Neutrophil (primary cell): ENCODE measurements around the gene C16orf90.

ENCODE experiments used
- H3K27ac ChIP-seq: fragments of 200-600 bp; sonication (generic); 2 replicates; pipeline ENCODE4 v1.5.1; 2016; ENCODE audit warnings: mild to moderate bottlenecking, moderate library complexity
- H3K27me3 ChIP-seq: fragments of 200-600 bp; sonication (generic); 2 replicates; pipeline ENCODE4 v1.6.0; 2016; ENCODE audit warnings: mild to moderate bottlenecking
- H3K36me3 ChIP-seq: fragments of 200-600 bp; sonication (generic); 2 replicates; pipeline ENCODE4 v1.5.1; 2017
- H3K4me1 ChIP-seq, 2 experiments: fragments of 200-600 bp in 1 of 2; sonication (generic) in 1 of 2; 1 replicate in 1 of 2; 2 replicates in 1 of 2; pipeline versions ENCODE4 v1.5.1 to v1.6.1; 2013 to 2016; ENCODE audit warnings: low read depth in 1 of 2, low read length in 1 of 2, mild to moderate bottlenecking in 1 of 2, moderate library complexity in 1 of 2; ENCODE audit not compliant: control insufficient read depth in 1 of 2, insufficient read depth in 1 of 2
- H3K4me3 ChIP-seq, 2 experiments: fragments of 200-600 bp in 1 of 2; sonication (generic) in 1 of 2; 1 replicate in 1 of 2; 2 replicates in 1 of 2; pipeline ENCODE4 v1.5.1; 2013 to 2016; ENCODE audit warnings: low read depth in 1 of 2, low read length in 1 of 2, mild to moderate bottlenecking in 1 of 2, moderate library complexity in 1 of 2
- H3K9me3 ChIP-seq: fragments of 200-600 bp; sonication (generic); 2 replicates; pipeline ENCODE4 v1.5.1; 2016
- TF ChIP-seq, protein P1 (sequence below): fragments of 200-600 bp; sonication (generic); IDR thresholded peaks from 2 replicates; pipeline ENCODE4 v1.5.1; 2016; ENCODE audit warnings: antibody characterized with exemption

C16orf90 gene

DNA sequence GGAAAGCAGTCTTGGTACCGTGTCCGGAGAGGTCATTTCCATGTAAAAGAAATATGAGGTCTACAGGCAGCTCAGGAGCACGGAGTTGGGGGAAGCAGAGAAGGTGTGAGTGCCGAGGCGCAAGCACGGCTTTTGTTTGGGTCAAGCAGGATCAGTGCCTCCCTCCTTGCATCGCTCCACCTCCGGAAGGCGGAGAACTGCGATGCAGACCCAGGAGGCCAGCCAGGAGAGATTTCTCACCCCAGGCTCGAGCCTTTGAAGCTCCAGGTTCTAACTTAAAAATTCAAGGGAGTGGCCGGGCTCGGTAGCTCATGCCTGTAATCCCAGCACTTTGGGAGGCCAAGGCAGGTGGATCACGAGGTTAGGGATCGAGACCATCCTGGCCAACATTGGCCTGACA is 26.8 kb downstream of the C16orf90 start:
- H3K36me3 ChIP-seq, result peaks cover 47% of the 10 kb centered on the region
- H3K27ac ChIP-seq, result no peak overlapping the region
- TF ChIP-seq, protein P1, sequence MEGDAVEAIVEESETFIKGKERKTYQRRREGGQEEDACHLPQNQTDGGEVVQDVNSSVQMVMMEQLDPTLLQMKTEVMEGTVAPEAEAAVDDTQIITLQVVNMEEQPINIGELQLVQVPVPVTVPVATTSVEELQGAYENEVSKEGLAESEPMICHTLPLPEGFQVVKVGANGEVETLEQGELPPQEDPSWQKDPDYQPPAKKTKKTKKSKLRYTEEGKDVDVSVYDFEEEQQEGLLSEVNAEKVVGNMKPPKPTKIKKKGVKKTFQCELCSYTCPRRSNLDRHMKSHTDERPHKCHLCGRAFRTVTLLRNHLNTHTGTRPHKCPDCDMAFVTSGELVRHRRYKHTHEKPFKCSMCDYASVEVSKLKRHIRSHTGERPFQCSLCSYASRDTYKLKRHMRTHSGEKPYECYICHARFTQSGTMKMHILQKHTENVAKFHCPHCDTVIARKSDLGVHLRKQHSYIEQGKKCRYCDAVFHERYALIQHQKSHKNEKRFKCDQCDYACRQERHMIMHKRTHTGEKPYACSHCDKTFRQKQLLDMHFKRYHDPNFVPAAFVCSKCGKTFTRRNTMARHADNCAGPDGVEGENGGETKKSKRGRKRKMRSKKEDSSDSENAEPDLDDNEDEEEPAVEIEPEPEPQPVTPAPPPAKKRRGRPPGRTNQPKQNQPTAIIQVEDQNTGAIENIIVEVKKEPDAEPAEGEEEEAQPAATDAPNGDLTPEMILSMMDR, result no peak
- peaks cover 6 to 9% of the 10 kb centered on the region in 2 experiments for H3K4me1 ChIP-seq
- no peak overlapping the region for H3K4me3 ChIP-seq
- H3K9me3 ChIP-seq, result no peaks in the 10 kb centered on the region
- no peaks in the 10 kb centered on the region for H3K27me3 ChIP-seq

DNA sequence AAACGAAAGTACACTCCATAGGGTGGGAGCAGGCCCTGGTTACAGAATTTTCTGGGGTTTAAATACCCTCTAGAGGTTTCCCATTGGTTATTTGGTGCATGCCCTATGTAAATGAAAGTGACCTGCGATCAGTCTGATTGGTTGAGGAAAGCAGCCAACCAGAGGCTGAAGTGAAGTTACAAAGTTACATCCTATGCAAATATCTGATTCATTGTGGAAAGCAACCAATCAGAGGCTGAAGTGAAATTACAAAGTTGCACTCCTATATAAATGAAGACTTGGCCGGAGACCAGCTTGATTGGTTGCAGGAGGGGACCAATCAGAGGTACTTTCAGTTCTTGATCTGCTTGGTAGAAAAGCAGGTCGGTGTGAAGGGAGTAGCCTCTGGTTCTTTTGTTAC is 27.4 kb downstream of the C16orf90 start:
- TF ChIP-seq, protein P1, result no peak
- H3K27me3 ChIP-seq, result no peaks in the 10 kb centered on the region
- no peaks in the 10 kb centered on the region for H3K9me3 ChIP-seq
- H3K27ac ChIP-seq, result no peak overlapping the region
- peaks cover 6 to 9% of the 10 kb centered on the region in 2 experiments for H3K4me1 ChIP-seq
- no peak overlapping the region for H3K4me3 ChIP-seq
- H3K36me3 ChIP-seq, result peaks cover 46% of the 10 kb centered on the region

DNA sequence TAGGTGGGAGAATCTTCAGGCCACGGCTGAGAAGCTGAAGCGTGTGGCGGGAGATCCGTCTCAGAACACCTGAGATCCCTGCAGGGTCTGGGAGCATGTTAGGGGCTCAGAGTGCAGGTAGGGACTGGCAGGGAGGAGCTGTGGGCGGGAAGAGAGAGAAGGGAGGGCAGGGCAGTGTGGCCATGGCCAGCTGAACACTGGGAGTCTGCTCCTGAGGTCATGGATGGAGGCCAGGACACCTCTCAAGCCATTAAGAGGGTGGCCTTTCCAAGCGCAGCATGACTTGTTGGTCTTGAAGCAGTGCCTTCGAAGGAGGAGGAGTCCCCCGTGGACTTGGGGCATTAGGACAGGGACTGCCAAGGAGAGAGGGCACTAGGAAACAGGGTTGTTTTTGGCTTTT is 28.1 kb downstream of the C16orf90 start:
- Histone ChIP-seq H3K9me3 (no peaks in the 10 kb centered on the region), H3K36me3 (peaks cover 42% of the 10 kb centered on the region), H3K27ac (no peak overlapping the region), H3K4me1 (peaks cover 6 to 10% of the 10 kb centered on the region in 2 experiments), H3K27me3 (no peaks in the 10 kb centered on the region), H3K4me3 (no peak overlapping the region)
- TF ChIP-seq, protein P1, result no peak

DNA sequence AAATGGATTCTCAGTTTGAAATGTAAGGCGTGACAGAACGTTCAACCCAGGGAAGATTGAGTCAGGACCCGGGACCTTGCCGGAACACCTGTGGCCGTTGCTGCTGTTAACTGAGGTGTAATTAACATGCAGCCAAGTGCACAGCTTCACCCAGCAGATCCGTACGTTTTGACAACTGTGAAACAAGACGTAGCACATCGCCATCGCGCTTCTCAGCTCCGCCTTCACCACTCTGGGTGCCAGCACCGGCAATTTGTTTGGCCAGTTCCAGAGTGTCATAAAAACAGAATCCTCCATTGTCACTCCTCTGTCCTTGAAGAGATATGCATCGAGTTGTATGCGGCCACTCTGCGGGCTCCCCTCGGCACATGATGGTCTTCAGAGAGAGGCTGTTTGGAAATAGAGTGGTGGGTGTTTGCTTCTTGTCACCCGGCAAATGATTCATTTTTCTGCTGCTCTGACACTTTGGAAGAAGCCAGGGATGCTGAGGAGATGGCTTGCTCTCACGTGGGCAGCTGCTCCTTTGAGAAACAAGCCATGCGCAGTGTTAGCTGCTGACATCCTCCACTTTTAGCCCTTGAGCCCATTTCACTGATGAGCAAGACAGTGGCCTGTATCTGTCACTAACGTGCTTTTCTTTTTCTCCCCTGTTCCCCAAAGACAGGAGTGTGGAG is 29.2 kb downstream of the C16orf90 start:
- Histone ChIP-seq H3K4me1 (peaks cover 10 to 19% of the 10 kb centered on the region in 2 experiments), H3K27ac (no peak overlapping the region), H3K36me3 (peaks cover 38% of the 10 kb centered on the region), H3K4me3 (no peak overlapping the region), H3K27me3 (no peaks in the 10 kb centered on the region), H3K9me3 (no peaks in the 10 kb centered on the region)
- TF ChIP-seq, protein P1, result no peak

DNA sequence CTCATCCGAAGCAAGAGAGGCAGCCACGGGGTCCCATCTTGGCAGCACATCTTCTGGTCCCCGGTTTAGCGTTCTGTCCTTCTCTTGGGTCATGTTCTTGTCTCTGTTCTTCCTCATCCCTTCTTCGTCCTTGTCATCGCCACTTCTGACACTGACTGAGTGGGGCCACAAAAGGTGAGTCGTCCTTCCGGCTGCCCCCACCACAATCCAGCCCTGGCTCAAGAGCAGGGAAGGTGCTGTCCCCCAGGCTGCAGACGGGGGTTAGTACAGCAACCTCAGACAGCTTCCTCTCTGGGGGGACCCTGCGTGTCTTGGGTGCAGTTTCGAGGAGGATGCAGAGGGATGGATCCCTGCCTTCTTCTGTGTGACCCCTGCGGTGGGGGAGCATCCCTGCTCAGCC is 30.0 kb downstream of the C16orf90 start:
- no peaks in the 10 kb centered on the region for H3K9me3 ChIP-seq
- H3K4me1 ChIP-seq, result peaks cover 13 to 26% of the 10 kb centered on the region in 2 experiments
- no peak overlapping the region for H3K4me3 ChIP-seq
- TF ChIP-seq, protein P1, result no peak
- H3K27me3 ChIP-seq, result no peaks in the 10 kb centered on the region
- H3K27ac ChIP-seq, result no peak overlapping the region
- H3K36me3 ChIP-seq, result peaks cover 35% of the 10 kb centered on the region
